SK-N-SH (cell line): Measurements from ENCODE around the gene ABHD13. TPM values are rescaled to one million over a fixed set of nuclear protein-coding genes. Genes with fewer than 3 reads are reported as not detected.
A peak's percentile ranks its signal among the peaks of the same experiment; 100 is the strongest.

ENCODE experiments used
- CTCF ChIA-PET: fragments of 300-600, 350-600 bp; formaldehyde crosslinking; extraction: SDS; loops from one replicate; lab custom pipeline; 2021; lab: Yijun Ruan, JAX
- POLR2A ChIA-PET: fragments of 350-600 bp; sonication (Branson Sonifier 250); formaldehyde crosslinking; extraction: SDS; loops from one replicate; lab custom pipeline; 2020; ENCODE audit warnings: antibody characterized with exemption, inconsistent platforms; lab: Yijun Ruan, JAX
- DNase-seq: peaks from one replicate; pipeline ENCODE4 v3.0.0; 2012
- H2AFZ ChIP-seq: fragments of 200-600 bp; sonication (generic); 2 replicates; pipeline ENCODE4 v1.8.1; 2016; ENCODE audit warnings: antibody characterized with exemption, mild to moderate bottlenecking, low read depth
- H3F3A ChIP-seq: fragments of 200-600 bp; sonication (generic); replicated peaks from 2 replicates; pipeline ENCODE3; 2016; ENCODE audit warnings: antibody characterized with exemption, mild to moderate bottlenecking; ENCODE audit not compliant: insufficient read depth
- H3K27ac ChIP-seq, 2 experiments: fragments of 200-500 bp in 1 of 2; fragments of 200-600 bp in 1 of 2; sonication (Bioruptor generic) in 1 of 2; sonication (generic), shearing (Covaris generic) in 1 of 2; 2 replicates each; pipeline versions ENCODE4 v1.5.1 to v1.6.1; 2014 to 2016; ENCODE audit warnings: low read depth in 2 of 2, inconsistent platforms in 1 of 2, low read length in 1 of 2, mild to moderate bottlenecking in 1 of 2, mixed read lengths in 1 of 2
- H3K27me3 ChIP-seq: fragments of 200-600 bp; sonication (generic), shearing (Covaris generic); 2 replicates; pipeline ENCODE4 v1.6.1; 2016; ENCODE audit warnings: mixed run types; ENCODE audit not compliant: insufficient read depth
- H3K36me3 ChIP-seq, 2 experiments: fragments of 200-500 bp in 1 of 2; fragments of 200-600 bp in 1 of 2; sonication (Bioruptor generic) in 1 of 2; sonication (generic) in 1 of 2; replicated peaks in 1 of 2; 2 replicates each; pipeline versions ENCODE3 to v1.5.1; 2014 to 2016; ENCODE audit warnings: low read length in 1 of 2, mild to moderate bottlenecking in 1 of 2; ENCODE audit not compliant: insufficient read depth in 2 of 2, control insufficient read depth in 1 of 2
- H3K4me1 ChIP-seq, 2 experiments: fragments of 200-500 bp in 1 of 2; fragments of 200-600 bp in 1 of 2; sonication (Bioruptor generic) in 1 of 2; sonication (generic), shearing (Covaris generic) in 1 of 2; 2 replicates each; pipeline versions ENCODE4 v1.5.1 to v1.6.1; 2014 to 2016; ENCODE audit warnings: low read depth in 1 of 2, low read length in 1 of 2, mixed run types in 1 of 2; ENCODE audit not compliant: insufficient read depth in 2 of 2, control insufficient read depth in 1 of 2
- H3K4me2 ChIP-seq: fragments of 200-600 bp; sonication (generic), shearing (Covaris generic); 2 replicates; pipeline ENCODE4 v1.6.1; 2017; ENCODE audit warnings: mixed run types
- H3K4me3 ChIP-seq, 2 experiments: fragments of 200-500 bp in 1 of 2; fragments of 200-600 bp in 1 of 2; sonication (Bioruptor generic) in 1 of 2; sonication (generic), shearing (Covaris generic) in 1 of 2; 2 replicates each; pipeline versions ENCODE4 v1.5.1 to v1.8.1; 2014 to 2016; ENCODE audit warnings: low read depth in 2 of 2, inconsistent platforms in 1 of 2, low read length in 1 of 2, mild to moderate bottlenecking in 1 of 2, mixed read lengths in 1 of 2, moderate library complexity in 1 of 2
- H3K79me2 ChIP-seq: fragments of 200-600 bp; sonication (generic); 2 replicates; pipeline ENCODE4 v1.8.1; 2017; ENCODE audit warnings: mild to moderate bottlenecking; ENCODE audit not compliant: insufficient read depth
- H3K9ac ChIP-seq: fragments of 200-600 bp; sonication (generic); 2 replicates; pipeline ENCODE4 v1.6.1; 2017; ENCODE audit warnings: mixed run types
- H3K9me2 ChIP-seq: fragments of 200-600 bp; sonication (generic); 2 replicates; pipeline ENCODE4 v1.6.1; 2017; ENCODE audit warnings: mixed run types
- H3K9me3 ChIP-seq: fragments of 200-600 bp; sonication (generic); 2 replicates; pipeline ENCODE4 v1.6.1; 2017; ENCODE audit warnings: mixed run types, mild to moderate bottlenecking, moderate library complexity
- H4K20me1 ChIP-seq: fragments of 200-600 bp; sonication (generic); 2 replicates; pipeline ENCODE4 v1.6.1; 2017; ENCODE audit warnings: mild to moderate bottlenecking, mixed run types; ENCODE audit not compliant: insufficient read depth
- CHD2 ChIP-seq: fragments of 150-350 bp; IDR thresholded peaks from 2 replicates; pipeline ENCODE4 v1.6.1; 2018; ENCODE audit warnings: low read length; ENCODE audit not compliant: partially characterized antibody
- CTCF ChIP-seq: fragments of 200-600 bp; sonication (generic); IDR thresholded peaks from 2 replicates; pipeline ENCODE4 v1.6.1; 2017; ENCODE audit warnings: antibody characterized with exemption, mild to moderate bottlenecking, moderate library complexity
- EP300 ChIP-seq, 2 experiments: IDR thresholded peaks; 2 replicates each; pipeline versions ENCODE4 v1.4.0 to v1.6.1; 2012; ENCODE audit warnings: borderline replicate concordance in 1 of 2, low read depth in 1 of 2, low read length in 1 of 2
- GABPA ChIP-seq: IDR thresholded peaks from 2 replicates; pipeline ENCODE4 v1.4.0; 2012; ENCODE audit warnings: low read depth, mild to moderate bottlenecking
- MAX ChIP-seq: IDR thresholded peaks from 2 replicates; pipeline ENCODE4 v1.4.0; 2012; ENCODE audit warnings: low read depth
- RAD21 ChIP-seq: IDR thresholded peaks from 2 replicates; pipeline ENCODE4 v1.6.1; 2012; ENCODE audit warnings: mild to moderate bottlenecking, low read length
- TCF12 ChIP-seq: IDR thresholded peaks from 2 replicates; pipeline ENCODE4 v1.4.0; 2012
- TEAD4 ChIP-seq: IDR thresholded peaks from 2 replicates; pipeline ENCODE4 v1.4.0; 2012; ENCODE audit warnings: mild to moderate bottlenecking, borderline replicate concordance; ENCODE audit not compliant: insufficient read depth
- WGBS: methylation state at CpG from one replicate; pipeline ENCODE4 v1.1.6; 2017; ENCODE audit warnings: low lambda C conversion rate; 5-methylcytosine and 5-hydroxymethylcytosine counted together
- polyA plus RNA-seq, 3 experiments: library from polyadenylated mRNA; depleted of rRNA; stranded (reverse); fragments of >200 nt; gene quantifications; 2 replicates each; pipeline ENCODE4 v1.2.3, GENCODE V29; 2012

ABHD13 gene
- polyA plus RNA-seq, 1 of the 3 experiments (the other 2 are of a cell fraction), result 2.9 TPM

- Histone ChIP-seq H3K4me1 (no peaks in the 10 kb centered on the region), H3K4me2 (no peak overlapping the region), H3K9ac (no peak overlapping the region), H3K9me2 (no peaks in the 10 kb centered on the region), H4K20me1 (no peaks in the 10 kb centered on the region), H3K79me2 (no peaks in the 10 kb centered on the region), H3K4me3 (peak overlapping the region in 1 of 2 experiments; percentile 23; a peak in 1 of 4 replicates), H3K27ac (no peak overlapping the region), H3K9me3 (no peaks in the 10 kb centered on the region), H3F3A (no peaks in the 10 kb centered on the region), H3K27me3 (no peaks in the 10 kb centered on the region), H2AFZ (no peak overlapping the region), H3K36me3 (no peaks in the 10 kb centered on the region)
- 29% methylated on average over 8 of the region's 8 CpGs for WGBS
- TF ChIP-seq RAD21 (peak; percentile 33; the same call in 1 of the 2 replicates), CHD2 (no peak), CTCF (peak; percentile 69)
- ChIA-PET POLR2A (no interaction called here), CTCF (interaction anchor here (1.1 to 2.6 kb wide), 3 partner anchors 12 to 46 kb away, joined by 3 to 6 read pairs (median 3); no protein-coding TSS in a partner anchor)
- DNase-seq, result peak; percentile 46
Measured at GRCh38 chr13:108176685-108177274, 41.4 kb upstream of the ABHD13 start.

GRCh38 chr13:108178078-108178477 lies 40.1 kb upstream of the ABHD13 start:
- 66% methylated on average over 8 of the region's 9 CpGs for WGBS

More at GRCh38 chr13:108178078-108178477, 40.1 kb upstream of the ABHD13 start:
- POLR2A ChIA-PET, result no interaction called here
- Histone ChIP-seq H3K79me2 (no peaks in the 10 kb centered on the region), H3K9ac (no peak overlapping the region), H3K27me3 (no peaks in the 10 kb centered on the region), H3K4me2 (no peak overlapping the region), H2AFZ (no peak overlapping the region), H3K9me2 (no peaks in the 10 kb centered on the region), H4K20me1 (no peaks in the 10 kb centered on the region), H3K9me3 (no peaks in the 10 kb centered on the region), H3K4me3 (no peak overlapping the region), H3K4me1 (no peaks in the 10 kb centered on the region), H3F3A (no peaks in the 10 kb centered on the region), H3K27ac (no peak overlapping the region), H3K36me3 (no peaks in the 10 kb centered on the region)
- DNase-seq, result no peak
- TF ChIP-seq CTCF (no peak), TEAD4 (no peak), MAX (no peak), TCF12 (no peak), GABPA (no peak), EP300 (IDR thresholded peaks at IDR 0.05; ENCODE audit: borderline replicate concordance in 1 of 2, low read depth in 1 of 2, low read length in 1 of 2) (no peak)
- CTCF ChIA-PET, result interaction anchor here (0.7 to 2.6 kb wide), 3 partner anchors 13 to 22 kb away, joined by 3 to 6 read pairs (median 3); no protein-coding TSS in a partner anchor
